ENCODE measurements around the gene GGT6.

The GGT6 gene

DNA sequence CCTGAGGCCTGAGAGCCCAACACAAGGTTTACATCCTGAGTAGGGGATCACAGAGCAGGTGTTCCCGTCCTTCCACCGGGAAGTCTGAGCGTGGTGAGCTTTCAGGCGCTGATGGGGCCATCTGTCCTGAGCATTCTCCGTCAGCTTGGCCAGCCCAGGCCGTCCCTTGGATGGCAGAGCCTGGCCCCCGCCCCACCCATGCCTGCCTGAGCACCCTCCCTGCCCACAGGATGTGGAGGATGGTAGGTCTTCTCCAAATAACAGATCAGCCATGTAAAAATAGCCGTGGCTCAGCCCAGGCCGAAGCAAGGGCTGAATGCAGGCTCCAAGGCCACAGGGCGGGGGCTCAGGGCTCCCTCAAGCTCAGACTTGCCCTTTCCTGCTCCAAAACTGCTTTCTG is 41.5 kb downstream of the GGT6 start:
- Histone ChIP-seq H3K9ac (peak overlapping the region; percentile 81), H3K9me3 (no peaks in the 10 kb centered on the region), H3K4me3 (peak overlapping the region; percentile 44), H3K36me3 (no peaks in the 10 kb centered on the region), H3K27me3 (no peaks in the 10 kb centered on the region), H3K4me1 (peaks cover 89% of the 10 kb centered on the region), H3K4me2 (peak overlapping the region; percentile 90), H4K20me1 (no peaks in the 10 kb centered on the region), H3K27ac (peak overlapping the region; percentile 95)
- TF ChIP-seq Cebpa-rat (IDR thresholded peaks at IDR 0.05): no peak

DNA sequence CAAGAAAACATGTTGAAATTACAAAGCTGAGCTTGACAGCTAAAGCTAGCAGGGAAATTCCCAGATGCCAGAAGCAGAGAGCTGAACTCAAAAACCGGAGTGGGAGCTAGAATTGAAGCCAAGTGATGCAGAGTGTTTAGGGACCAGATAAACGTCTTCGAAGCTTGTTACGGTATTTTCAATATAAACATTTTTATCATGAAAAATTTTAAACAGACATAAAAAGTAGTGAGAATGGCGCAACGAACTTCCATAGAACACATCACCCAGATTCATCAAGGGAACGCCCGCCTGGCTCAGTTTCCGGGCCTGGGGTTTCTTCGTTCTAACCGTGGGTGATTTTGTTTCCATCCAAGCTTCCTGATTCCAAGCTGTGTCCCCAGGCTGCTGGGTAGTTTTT is 43.6 kb downstream of the GGT6 start:
- H3K36me3 ChIP-seq: no peaks in the 10 kb centered on the region
- H3K9ac ChIP-seq: no peak overlapping the region
- H4K20me1 ChIP-seq: peaks cover 14% of the 10 kb centered on the region; the same call in 1 of the 2 replicates
- H3K9me3 ChIP-seq: no peaks in the 10 kb centered on the region
- H3K27me3 ChIP-seq: no peaks in the 10 kb centered on the region
- H3K4me2 ChIP-seq: no peak overlapping the region
- no peak overlapping the region for H3K27ac ChIP-seq
- H3K4me3 ChIP-seq: no peak overlapping the region
- H3K4me1 ChIP-seq: peaks cover 68% of the 10 kb centered on the region
- TF ChIP-seq Cebpa-rat (IDR thresholded peaks at IDR 0.05): no peak

DNA sequence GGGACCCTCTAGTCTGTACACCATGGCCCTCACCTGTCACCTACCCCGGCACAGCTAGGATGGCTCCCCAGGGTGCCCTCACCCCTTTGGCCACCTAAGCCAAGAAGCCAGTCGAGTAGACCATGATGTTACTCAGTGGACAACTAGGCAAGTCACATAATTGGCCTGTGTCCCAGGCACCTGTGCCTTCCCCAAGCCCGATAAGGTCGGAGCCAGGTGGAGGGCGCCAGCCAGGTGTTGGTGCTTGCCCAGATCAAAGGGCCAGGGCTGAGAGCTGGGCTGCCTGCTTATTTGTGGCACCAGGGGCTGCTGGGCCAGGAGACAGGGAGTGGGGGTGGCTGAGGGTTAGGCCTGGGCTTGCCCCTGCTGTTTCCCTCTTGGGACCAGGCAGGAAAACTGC is 44.9 kb downstream of the GGT6 start:
- no peak for TF ChIP-seq Cebpa-rat (IDR thresholded peaks at IDR 0.05)
- Histone ChIP-seq H3K9me3 (no peaks in the 10 kb centered on the region), H3K27ac (peak overlapping the region; percentile 64), H3K4me1 (peaks cover 68% of the 10 kb centered on the region), H3K4me2 (peak overlapping the region; percentile 77), H3K9ac (peak overlapping the region; percentile 35), H3K27me3 (no peaks in the 10 kb centered on the region), H3K4me3 (no peak overlapping the region), H3K36me3 (no peaks in the 10 kb centered on the region), H4K20me1 (peaks cover 23% of the 10 kb centered on the region)

DNA sequence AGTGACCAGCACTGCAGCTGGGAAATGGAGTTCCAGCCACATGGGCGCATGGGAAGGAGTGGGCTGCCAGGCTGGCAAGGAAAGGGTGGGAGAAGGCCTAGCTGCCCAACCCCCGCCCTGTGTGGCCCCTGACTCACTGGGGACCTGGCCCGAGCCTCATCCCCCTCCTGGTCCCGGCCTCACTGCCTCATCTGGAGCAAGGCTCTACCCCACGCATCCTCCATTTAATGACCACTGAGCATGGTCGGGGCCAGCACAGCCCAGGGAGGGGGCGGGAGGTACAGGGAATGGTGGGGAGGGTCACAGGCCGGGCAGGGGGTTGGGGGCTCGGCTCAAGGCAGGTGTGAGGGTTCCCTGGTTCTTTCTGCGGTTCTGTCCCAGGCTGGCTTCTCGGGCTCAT is 45.6 kb downstream of the GGT6 start:
- no peaks in the 10 kb centered on the region for H3K9me3 ChIP-seq
- no peak overlapping the region for H3K4me3 ChIP-seq
- H3K36me3 ChIP-seq: no peaks in the 10 kb centered on the region
- no peaks in the 10 kb centered on the region for H3K27me3 ChIP-seq
- peak overlapping the region; percentile 77; the same call in 1 of the 2 replicates for H3K4me2 ChIP-seq
- H3K27ac ChIP-seq: peak overlapping the region; percentile 64
- H3K4me1 ChIP-seq: peaks cover 68% of the 10 kb centered on the region
- 0 out of 2 replicates have a peak overlapping the region, but pooled peaks have one; percentile 35 for H3K9ac ChIP-seq
- H4K20me1 ChIP-seq: peaks cover 30% of the 10 kb centered on the region
- TF ChIP-seq Cebpa-rat (IDR thresholded peaks at IDR 0.05): no peak

DNA sequence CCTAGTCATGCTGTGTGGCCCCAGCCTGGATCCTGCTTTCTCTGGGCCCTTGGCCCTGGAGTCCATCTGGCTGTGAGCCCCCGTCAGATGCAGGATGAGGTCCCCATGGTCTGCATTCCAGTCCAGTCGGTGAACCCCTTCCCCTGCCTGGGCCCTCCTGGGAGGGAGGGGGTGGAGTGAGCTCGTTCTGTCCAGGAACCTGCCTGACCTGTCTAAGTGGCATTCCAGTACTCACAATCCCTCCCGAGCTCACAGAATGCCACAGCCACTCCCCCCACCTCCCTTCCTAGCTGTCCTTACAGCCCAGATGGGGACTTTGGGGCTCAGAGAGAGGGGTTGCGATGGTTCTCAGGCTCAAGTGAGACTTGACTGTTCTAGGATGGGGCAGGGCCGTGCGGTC is 46.2 kb downstream of the GGT6 start:
- H3K27me3 ChIP-seq: no peaks in the 10 kb centered on the region
- H3K4me1 ChIP-seq: peaks cover 68% of the 10 kb centered on the region
- no peak overlapping the region for H3K4me2 ChIP-seq
- H3K9me3 ChIP-seq: no peaks in the 10 kb centered on the region
- H3K27ac ChIP-seq: peak overlapping the region; percentile 55
- no peaks in the 10 kb centered on the region for H3K36me3 ChIP-seq
- TF ChIP-seq Cebpa-rat (IDR thresholded peaks at IDR 0.05): no peak
- H4K20me1 ChIP-seq: peaks cover 36% of the 10 kb centered on the region
- no peak overlapping the region for H3K9ac ChIP-seq
- H3K4me3 ChIP-seq: no peak overlapping the region

DNA sequence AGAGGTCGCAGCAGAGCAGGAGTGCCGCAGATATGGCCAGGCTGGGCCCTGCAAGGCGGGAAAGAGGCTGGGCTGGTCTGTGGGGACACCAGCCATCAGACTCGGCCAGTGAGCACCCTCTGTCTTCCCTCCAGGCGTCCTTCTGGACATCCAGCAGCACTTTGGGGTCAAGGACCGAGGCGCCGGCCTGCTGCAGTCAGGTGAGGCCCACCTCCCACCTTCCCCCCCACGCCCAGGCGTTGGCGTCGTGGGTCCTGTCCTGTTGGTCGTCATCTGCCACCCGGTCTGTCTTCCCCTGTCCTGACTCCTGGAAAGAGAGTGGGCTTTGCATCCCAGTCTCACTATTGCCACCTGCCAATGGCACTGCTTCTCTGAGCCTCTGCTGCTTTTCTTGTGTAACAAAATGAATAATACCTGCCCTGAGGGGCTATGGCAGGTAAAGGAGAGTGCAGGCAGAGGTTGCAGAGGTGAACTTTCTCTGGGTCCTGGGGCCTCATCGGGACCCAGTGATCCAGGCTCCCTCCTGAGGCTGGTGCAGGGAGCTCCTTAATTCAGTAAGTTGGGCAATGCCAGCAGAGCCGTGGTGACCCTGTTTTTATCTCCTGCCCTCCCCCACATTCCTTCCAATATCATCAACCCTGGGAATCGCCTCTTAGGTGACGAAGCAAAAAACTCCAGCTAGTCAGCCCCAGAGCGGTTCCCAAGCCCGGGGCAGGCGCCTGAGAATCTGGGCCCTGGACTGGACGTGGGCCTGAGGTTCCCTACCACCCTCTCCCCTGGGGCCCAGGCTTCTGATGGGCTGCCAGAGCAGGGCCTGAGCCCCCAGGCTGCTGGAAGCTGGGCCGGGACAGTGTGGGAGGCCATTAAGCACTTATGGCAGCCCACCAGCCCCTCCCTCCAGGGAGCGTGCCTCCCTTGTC is 47.0 kb downstream of the GGT6 start:
- Histone ChIP-seq H3K4me1 (peaks cover 68% of the 10 kb centered on the region), H3K4me2 (no peak overlapping the region), H3K27ac (peak overlapping the region; percentile 55; the same call in 1 of the 2 replicates), H4K20me1 (peaks cover 44% of the 10 kb centered on the region), H3K9ac (no peak overlapping the region), H3K27me3 (no peaks in the 10 kb centered on the region), H3K4me3 (no peak overlapping the region), H3K36me3 (no peaks in the 10 kb centered on the region), H3K9me3 (no peaks in the 10 kb centered on the region)
- no peak for TF ChIP-seq Cebpa-rat (IDR thresholded peaks at IDR 0.05)

DNA sequence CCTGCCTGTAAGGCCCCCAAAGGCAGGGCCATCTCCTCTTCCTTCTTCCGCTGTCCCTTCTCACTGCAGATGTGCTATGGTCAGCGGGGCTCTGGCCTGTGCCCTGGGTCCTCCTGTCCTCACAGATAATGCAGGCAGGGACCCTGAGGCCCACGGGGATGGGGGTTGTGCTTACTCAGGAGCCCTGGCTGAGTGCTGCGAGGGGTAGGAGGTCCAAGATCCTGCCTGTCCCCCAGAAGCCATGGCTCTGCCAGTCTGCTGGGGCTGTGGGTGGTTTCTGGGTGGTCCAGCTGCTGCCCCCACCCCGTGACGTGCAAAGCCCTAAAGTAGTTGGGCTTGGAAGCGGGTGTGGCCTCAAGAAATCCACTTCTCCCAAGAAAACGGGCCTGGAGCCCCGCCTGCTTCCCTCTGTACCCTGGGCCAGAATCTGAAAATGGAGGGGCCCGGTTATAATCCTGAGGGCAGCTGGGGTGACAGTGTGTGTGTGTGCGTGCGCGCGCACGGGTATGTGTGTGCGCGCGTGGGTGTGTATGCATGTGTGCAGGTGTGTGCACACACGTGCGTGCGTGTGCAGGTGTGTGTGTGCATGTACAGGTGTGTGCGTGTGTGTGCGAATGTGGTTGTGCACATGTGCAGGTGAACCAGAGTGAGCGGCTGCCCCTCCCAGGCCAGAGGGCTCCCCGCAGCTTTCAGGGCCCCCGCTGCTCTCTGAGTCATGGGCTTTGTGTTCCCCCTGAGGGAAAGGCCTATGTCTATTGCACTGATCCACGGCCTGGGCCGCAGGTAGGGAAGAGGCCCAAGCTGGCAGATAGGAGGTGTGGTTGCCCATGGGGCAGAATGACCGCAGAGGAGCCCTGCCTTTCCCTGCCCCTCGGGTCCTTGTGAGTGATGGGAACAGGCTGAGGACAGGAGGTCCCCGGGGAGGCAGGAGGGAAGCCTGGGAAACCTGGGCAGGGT is 47.9 kb downstream of the GGT6 start:
- H3K9ac ChIP-seq: no peak overlapping the region
- no peaks in the 10 kb centered on the region for H3K9me3 ChIP-seq
- no peaks in the 10 kb centered on the region for H3K27me3 ChIP-seq

DNA sequence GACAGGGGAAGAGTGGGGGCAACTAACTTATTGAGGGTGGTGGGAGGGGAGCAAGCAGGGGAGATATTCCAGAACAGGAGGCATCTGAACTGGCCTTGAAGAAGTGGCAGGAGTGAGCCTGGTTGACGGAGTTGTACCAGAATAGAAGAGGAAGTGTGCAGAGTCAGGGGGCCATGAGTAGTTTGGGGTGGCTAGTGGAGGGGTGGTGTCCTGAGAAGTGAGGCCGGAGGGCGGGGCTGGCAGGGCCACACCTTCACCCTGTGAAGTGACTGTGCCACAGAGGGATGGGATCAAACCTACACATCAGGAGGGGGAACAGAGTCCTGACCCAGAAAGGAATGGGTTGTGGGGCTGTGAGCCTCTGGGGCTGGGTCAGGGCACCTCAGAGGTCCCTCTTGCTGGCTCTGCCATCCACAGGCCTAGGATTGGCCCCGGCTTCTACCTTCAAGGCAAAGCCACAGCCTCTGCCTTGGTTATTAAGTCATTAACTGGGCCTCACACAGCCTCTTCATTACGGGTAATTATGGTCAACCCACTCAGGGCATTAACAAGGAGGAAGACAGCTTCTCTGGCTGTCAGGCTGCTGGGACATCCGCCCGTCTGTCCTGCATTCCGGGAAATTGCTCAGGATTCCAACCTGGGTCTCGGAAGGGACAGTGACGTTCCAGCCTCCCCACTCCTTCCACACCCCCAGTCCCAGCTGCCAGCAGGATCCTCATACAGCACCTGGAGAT is 49.0 kb downstream of the GGT6 start:
- H3K4me3 ChIP-seq: no peak overlapping the region
- H4K20me1 ChIP-seq: peaks cover 63% of the 10 kb centered on the region
- H3K27ac ChIP-seq: no peak overlapping the region
- peak overlapping the region; percentile 88 for H3K4me2 ChIP-seq
- H3K36me3 ChIP-seq: no peaks in the 10 kb centered on the region
- no peaks in the 10 kb centered on the region for H3K9me3 ChIP-seq
- no peaks in the 10 kb centered on the region for H3K27me3 ChIP-seq
- no peak for TF ChIP-seq Cebpa-rat (IDR thresholded peaks at IDR 0.05)
- H3K9ac ChIP-seq: no peak overlapping the region
- H3K4me1 ChIP-seq: peaks cover 70% of the 10 kb centered on the region

More for the DNA sequence above, 47.9 kb downstream of the GGT6 start:
- Histone ChIP-seq H3K36me3 (no peaks in the 10 kb centered on the region), H4K20me1 (peaks cover 54% of the 10 kb centered on the region), H3K4me3 (no peak overlapping the region), H3K27ac (0 out of 2 replicates have a peak overlapping the region, but pooled peaks have one; percentile 55), H3K4me1 (peaks cover 69% of the 10 kb centered on the region), H3K4me2 (no peak overlapping the region)
- no peak for TF ChIP-seq Cebpa-rat (IDR thresholded peaks at IDR 0.05)

DNA sequence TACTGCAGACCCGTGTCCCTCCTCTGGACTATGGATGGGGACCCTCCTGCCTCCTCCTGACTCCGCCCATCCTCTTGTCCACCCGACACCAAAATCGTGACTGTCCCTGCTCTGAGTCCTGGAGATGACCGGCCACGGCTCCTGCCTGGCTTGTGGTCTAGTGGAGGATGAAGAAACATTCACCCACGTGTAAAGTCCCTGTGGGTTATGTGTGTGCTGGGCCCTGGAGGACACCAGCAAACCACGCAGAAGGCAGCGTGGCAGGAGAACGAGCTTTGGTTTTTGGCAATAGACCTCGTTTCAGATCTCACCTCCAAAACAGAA is 49.8 kb downstream of the GGT6 start:
- no peaks in the 10 kb centered on the region for H3K36me3 ChIP-seq
- H3K4me1 ChIP-seq: peaks cover 70% of the 10 kb centered on the region
- H3K4me2 ChIP-seq: peak overlapping the region; percentile 88
- H3K9ac ChIP-seq: no peak overlapping the region
- TF ChIP-seq Cebpa-rat (IDR thresholded peaks at IDR 0.05): no peak
- H3K27me3 ChIP-seq: no peaks in the 10 kb centered on the region
- peaks cover 71% of the 10 kb centered on the region for H4K20me1 ChIP-seq
- H3K9me3 ChIP-seq: no peaks in the 10 kb centered on the region
- H3K27ac ChIP-seq: no peak overlapping the region
- no peak overlapping the region for H3K4me3 ChIP-seq
